HG03045 (cell line): ENCODE measurements around the gene SELENOV.
A peak's percentile ranks its signal among the peaks of the same experiment; 100 is the strongest.

ENCODE experiments used
- ATAC-seq: cut with Tn5 transposase; IDR thresholded peaks from one replicate; pipeline ENCODE4 v1.9.1; 2021; ENCODE audit warnings: mild to moderate bottlenecking, moderate library complexity; ENCODE audit not compliant: unreplicated experiment

Gene SELENOV

GRCh38 chr19:39518975-39519374 lies 4.0 kb downstream of the SELENOV start:
- no peak for ATAC-seq

GRCh38 chr19:39520541-39521484 lies 5.9 kb downstream of the SELENOV start:
- no peak for ATAC-seq

GRCh38 chr19:39524495-39524894 lies 9.6 kb downstream of the SELENOV start:
- ATAC-seq = no peak

GRCh38 chr19:39525205-39525604 lies 10.3 kb downstream of the SELENOV start:
- ATAC-seq = no peak

GRCh38 chr19:39531834-39532232 lies 16.9 kb downstream of the SELENOV start:
- no peak for ATAC-seq

- ATAC-seq = peak; percentile 83
Measured at GRCh38 chr19:39532233-39533002, 17.5 kb downstream of the SELENOV start, which contains the start of gene EID2B. TSS of gene EID2B (minus strand) at chr19:39532852. CDS start at chr19:39532802, 50 bp downstream.

GRCh38 chr19:39533003-39533512 lies 18.1 kb downstream of the SELENOV start:
- peak; percentile 4 for ATAC-seq

GRCh38 chr19:39533791-39534190 lies 18.9 kb downstream of the SELENOV start:
- ATAC-seq = no peak

- no peak for ATAC-seq
Measured at GRCh38 chr19:39539165-39539517, 24.2 kb downstream of the SELENOV start.

GRCh38 chr19:39539518-39540332 lies 24.8 kb downstream of the SELENOV start, which contains the start of gene EID2:
TSS of gene EID2 (minus strand) at chr19:39540161. CDS start at chr19:39540079, 82 bp downstream.
- ATAC-seq = peak; percentile 90

- ATAC-seq = no peak
Measured at GRCh38 chr19:39540333-39540673, 25.4 kb downstream of the SELENOV start.

GRCh38 chr19:39542206-39542605 lies 27.3 kb downstream of the SELENOV start:
- ATAC-seq = no peak

GRCh38 chr19:39543477-39543857 lies 28.5 kb downstream of the SELENOV start:
- no peak for ATAC-seq

- no peak for ATAC-seq
Measured at GRCh38 chr19:39544226-39544903, 29.4 kb downstream of the SELENOV start.

GRCh38 chr19:39544911-39545310 lies 30.0 kb downstream of the SELENOV start:
- ATAC-seq = no peak

- no peak for ATAC-seq
Measured at GRCh38 chr19:39546599-39546998, 31.7 kb downstream of the SELENOV start.

GRCh38 chr19:39550197-39550596 lies 35.3 kb downstream of the SELENOV start:
- no peak for ATAC-seq

- no peak for ATAC-seq
Measured at GRCh38 chr19:39553082-39553652, 38.2 kb downstream of the SELENOV start.

GRCh38 chr19:39554701-39555311 lies 39.9 kb downstream of the SELENOV start:
- no peak for ATAC-seq
